HG02610 (cell line): ENCODE data around the gene TCTN2.

ENCODE experiments used
- ATAC-seq: cut with Tn5 transposase; IDR thresholded peaks from one replicate; pipeline ENCODE4 v1.9.1; 2021; ENCODE audit warnings: mild to moderate bottlenecking, moderate library complexity; ENCODE audit not compliant: unreplicated experiment

TCTN2 gene

GRCh38 chr12:123734268-123734667, 63.4 kb downstream of the TCTN2 start:
- ATAC-seq: no peak

- no peak for ATAC-seq
These were observed 71.1 kb downstream of the TCTN2 start for GRCh38 chr12:123741937-123742572.

GRCh38 chr12:123743002-123743401, 72.1 kb downstream of the TCTN2 start:
- no peak for ATAC-seq

GRCh38 chr12:123744836-123745235, 73.9 kb downstream of the TCTN2 start:
- ATAC-seq: no peak

GRCh38 chr12:123747309-123747708, 76.4 kb downstream of the TCTN2 start:
- ATAC-seq: no peak

GRCh38 chr12:123748161-123748560, 77.2 kb downstream of the TCTN2 start:
- ATAC-seq: no peak

- no peak for ATAC-seq
These were observed 77.7 kb downstream of the TCTN2 start for GRCh38 chr12:123748661-123749060.

- no peak for ATAC-seq
These were observed 78.4 kb downstream of the TCTN2 start for GRCh38 chr12:123749355-123749754.

- no peak for ATAC-seq
These were observed 79.3 kb downstream of the TCTN2 start for GRCh38 chr12:123750159-123750656.

- ATAC-seq: no peak
These were observed 81.1 kb downstream of the TCTN2 start for GRCh38 chr12:123752046-123752445.

GRCh38 chr12:123754041-123754772, 83.3 kb downstream of the TCTN2 start:
- no peak for ATAC-seq

- no peak for ATAC-seq
These were observed 86.6 kb downstream of the TCTN2 start for GRCh38 chr12:123757561-123757960.
